Hematopoietic multipotent progenitor cell treated with erythropoietin and hydrocortisone succinate and interleukin-3 and kit ligand, for 6 days (in vitro differentiated cells): ENCODE data around the gene ANKIB1.
A peak's percentile ranks its signal among the peaks of the same experiment; 100 is the strongest.

ENCODE experiments used
- DNase-seq: peaks from one replicate; pipeline ENCODE4 v3.0.0-alpha.2; 2015

ANKIB1 gene

GRCh38 chr7:92266415-92267241 lies 20.9 kb downstream of the ANKIB1 start:
- DNase-seq = no peak

DNA sequence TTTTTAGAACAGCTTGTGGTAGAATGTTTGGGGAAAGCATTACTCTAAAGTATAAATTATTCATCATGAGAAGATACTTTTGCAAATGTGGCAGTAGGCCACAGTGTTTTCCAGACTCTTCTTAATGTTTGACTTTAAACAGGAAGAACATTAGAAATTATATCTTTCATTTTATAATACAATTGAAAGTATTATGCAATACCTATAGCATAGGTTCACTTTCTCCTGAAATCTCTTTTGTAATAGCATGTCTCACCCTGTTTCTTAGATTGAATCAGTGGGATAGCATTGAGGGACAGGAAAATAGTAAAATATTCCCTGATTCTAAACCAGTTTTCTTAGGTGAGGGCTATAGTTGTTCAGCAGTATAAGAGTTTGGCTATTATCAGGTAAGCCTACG lies 23.1 kb downstream of the ANKIB1 start:
- no peak for DNase-seq

DNA sequence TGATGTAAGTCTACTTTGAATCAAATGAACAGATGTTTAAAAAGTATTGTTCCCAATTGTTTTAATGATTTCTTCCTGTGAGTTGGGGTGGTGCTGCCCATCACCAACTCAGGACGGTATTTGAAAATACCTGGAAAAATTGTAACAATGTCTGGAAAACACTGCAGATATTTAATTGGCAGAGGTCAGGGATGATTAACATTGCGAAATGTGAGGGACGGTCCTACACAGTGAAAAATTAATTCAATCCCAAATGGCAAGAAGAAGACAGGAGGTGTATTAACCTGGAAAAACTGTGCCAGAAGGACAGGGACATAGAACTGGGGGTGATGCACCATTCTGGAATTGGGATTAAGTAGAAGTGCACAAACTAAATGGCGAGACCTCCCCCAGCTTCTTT lies 29.6 kb downstream of the ANKIB1 start:
- no peak for DNase-seq

- DNase-seq = peak; percentile 35
Measured at GRCh38 chr7:92276460-92276864, 30.7 kb downstream of the ANKIB1 start.

GRCh38 chr7:92279396-92280031 lies 33.7 kb downstream of the ANKIB1 start:
- DNase-seq = no peak

DNA sequence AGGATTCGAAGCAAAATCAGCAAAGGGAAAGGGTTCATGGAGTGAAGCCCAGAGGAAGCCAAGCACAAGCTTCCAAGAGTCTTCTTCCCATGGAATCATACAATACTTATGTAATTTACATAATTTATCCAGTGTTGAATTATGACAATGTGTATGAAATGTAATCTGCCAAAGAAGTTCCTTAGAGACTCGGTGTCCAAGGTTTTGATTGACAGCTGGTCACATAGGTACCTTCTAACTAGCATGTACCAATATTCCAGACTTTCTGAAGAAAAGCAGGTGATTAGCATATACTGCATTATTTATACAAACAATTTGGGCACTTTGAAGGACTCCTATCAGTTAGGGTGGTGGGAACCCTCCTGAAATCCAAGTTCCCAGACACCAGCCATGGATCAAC lies 35.3 kb downstream of the ANKIB1 start:
- no peak for DNase-seq

DNA sequence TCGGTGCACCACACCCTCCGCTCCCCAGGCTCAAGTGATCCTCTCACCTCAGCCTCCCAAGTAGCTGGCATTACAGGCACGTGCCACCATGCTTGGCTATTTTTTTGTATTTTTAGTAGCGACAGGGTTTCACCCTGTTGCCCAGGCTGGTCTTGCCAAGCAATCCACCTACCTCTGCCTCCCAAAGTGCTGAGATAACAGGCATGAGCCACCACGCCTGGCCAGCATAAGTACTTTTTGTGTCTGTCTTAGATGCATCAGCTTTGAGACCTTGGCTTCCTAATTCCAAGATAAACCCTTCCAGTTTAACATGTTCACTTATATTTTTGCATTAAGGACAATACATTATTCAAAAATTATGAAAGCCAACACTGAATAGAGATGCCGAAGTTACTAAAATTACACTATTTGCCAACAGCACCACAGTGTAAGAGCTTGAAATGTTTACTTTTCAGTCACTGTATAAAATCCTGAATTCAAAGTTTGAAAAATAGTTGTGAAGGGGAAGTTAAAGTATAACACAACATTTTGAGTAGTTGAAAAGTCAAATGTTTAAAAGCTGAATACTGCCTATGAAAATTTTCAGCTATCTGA lies 36.5 kb downstream of the ANKIB1 start:
- peak; percentile 54 for DNase-seq

DNA sequence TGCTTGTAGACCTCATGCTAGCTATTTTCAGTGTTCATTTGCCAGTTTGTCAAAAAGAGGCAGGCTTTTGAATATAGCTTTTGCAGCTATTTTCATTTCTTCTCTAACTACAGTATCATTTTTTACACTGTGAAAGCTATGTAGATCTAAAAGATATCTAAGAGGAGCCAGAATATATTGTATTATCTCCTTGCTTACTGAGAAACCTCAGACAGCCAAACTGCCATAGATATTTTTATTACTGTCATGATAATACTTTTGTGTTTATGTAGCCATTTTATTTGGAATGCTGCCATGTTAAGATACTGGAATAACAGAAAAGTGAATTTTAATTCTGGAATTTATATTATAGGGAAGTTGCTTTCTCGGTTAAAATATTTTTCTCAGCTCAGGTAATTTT lies 37.2 kb downstream of the ANKIB1 start:
- DNase-seq = peak; percentile 66

GRCh38 chr7:92289321-92289720 lies 43.5 kb downstream of the ANKIB1 start:
- no peak for DNase-seq

- DNase-seq = no peak
Measured at GRCh38 chr7:92292981-92293380, 47.2 kb downstream of the ANKIB1 start.

DNA sequence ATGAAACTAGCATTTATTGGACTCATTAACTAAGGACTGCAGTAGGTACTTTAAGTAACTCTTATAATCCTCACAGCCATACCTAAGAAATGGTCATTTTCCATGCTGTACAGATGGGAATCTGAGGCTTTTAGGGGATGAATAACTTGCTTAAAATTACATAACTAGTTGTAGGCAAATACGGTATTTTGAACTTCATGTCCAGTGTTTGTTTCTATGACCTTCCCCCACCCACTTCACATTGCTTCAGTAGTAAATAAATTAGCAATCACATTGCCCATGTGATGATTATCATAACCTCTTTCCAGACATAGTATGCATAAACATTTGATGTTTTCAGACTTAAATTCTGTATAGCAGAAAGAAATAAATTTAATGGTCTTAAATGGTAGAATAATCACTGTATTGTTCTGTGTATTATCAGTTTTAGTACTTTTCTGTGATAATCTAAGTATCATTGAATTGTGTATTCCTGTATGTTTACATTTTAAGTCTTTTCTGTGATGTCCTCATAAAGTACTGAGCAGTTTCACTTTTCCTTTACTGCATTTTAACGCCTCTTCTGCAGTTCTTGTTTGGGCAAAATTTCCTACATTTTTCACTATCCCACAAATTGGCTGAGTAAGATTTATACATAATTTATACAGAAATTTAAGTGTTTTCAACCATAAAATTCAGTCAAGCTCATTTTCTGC lies 48.3 kb downstream of the ANKIB1 start:
- no peak for DNase-seq

GRCh38 chr7:92295391-92295790 lies 49.6 kb downstream of the ANKIB1 start:
- no peak for DNase-seq

GRCh38 chr7:92296235-92296634 lies 50.5 kb downstream of the ANKIB1 start:
- DNase-seq = no peak

DNA sequence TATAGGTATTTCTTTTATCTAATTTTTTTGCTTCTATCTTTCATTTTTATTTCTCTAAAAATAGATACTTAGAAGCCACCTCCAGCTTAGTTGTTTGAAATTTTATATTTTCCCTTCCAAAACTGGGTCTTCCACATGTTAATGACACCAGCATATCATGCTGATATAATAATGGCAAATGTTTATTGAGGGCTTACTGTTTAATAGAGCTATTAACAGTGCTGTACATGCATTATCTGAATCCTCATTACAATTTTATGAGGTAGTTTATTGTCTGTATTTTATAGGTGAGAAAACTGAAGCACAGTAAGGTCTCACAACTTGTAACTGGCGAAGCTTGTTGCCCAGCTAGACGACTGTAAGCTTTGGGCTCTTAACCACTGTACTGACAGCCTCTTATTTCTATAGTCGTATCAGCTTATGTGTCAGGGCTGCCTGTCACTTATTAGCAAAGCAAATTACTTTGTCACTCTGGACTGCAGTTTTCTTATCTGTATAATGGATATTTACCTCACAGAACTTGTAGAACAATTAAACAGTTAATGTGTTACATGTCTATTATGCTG lies 51.2 kb downstream of the ANKIB1 start:
- no peak for DNase-seq

DNA sequence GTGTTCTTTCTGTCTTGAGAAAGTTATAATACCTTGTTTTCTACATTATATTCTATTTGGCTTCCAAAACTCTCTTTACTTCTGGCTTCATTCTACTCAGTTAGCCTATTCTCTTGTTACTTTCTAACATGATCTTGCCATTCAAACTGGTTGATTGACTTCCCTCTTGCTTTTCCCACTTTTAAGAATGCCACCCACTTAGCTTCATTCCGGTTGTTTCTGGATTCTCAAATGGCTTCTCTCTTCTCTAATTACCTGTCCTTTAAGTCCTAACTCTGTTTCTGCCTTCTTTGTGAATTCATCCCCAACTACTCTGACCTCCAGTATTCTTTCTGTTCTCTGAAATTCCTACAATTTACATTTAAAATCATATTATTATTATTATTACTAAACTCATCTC lies 52.0 kb downstream of the ANKIB1 start:
- DNase-seq = no peak

DNA sequence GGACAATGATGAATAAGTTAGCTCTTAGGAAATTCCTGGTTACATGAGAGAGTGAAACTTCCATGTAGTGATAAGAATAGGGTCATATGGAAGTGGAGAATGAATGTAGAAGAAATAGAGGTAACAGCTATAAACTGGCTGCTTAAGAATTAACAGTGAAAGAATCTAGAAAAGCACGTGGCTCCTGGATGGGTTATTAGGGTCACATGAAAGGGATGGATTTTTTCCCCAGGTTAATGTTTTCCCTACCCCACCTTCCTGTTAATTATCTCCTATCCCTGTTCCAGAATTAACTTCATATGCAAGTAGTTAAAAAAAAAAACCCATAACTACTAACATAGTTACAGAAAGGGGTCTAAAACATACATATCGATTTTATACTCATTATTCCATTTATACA lies 58.0 kb downstream of the ANKIB1 start:
- no peak for DNase-seq

DNA sequence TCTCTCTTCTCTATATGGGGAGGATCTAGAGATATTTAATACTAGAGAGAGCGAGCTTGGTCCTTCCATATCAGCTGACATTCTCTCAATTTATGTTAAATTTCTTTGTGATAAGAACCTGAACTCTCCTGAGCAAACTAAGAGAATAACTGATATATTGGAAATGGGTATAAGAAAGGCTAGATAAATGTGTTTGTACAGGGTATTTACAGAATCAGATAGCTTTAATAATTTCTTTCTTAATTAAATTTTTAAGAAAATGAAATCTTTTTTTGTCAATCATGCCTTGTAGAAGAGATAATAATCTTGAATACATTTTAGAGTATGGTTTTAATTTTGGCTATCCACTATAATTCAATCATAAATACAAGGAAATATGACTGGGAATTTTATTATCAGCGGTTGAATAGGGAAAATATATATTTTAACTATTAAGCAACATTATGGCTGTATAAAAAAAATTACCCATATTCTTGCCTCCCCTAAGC lies 58.7 kb downstream of the ANKIB1 start:
- no peak for DNase-seq

- DNase-seq = no peak
Measured at GRCh38 chr7:92306153-92306552, 60.4 kb downstream of the ANKIB1 start.

- no peak for DNase-seq
Measured at GRCh38 chr7:92313055-92313454, 67.3 kb downstream of the ANKIB1 start.

- no peak for DNase-seq
Measured at GRCh38 chr7:92319243-92319642, 73.5 kb downstream of the ANKIB1 start.

GRCh38 chr7:92325173-92325572 lies 79.4 kb downstream of the ANKIB1 start:
- DNase-seq = no peak

- DNase-seq = peak; percentile 35
Measured at GRCh38 chr7:92325858-92326257, 80.1 kb downstream of the ANKIB1 start.

DNA sequence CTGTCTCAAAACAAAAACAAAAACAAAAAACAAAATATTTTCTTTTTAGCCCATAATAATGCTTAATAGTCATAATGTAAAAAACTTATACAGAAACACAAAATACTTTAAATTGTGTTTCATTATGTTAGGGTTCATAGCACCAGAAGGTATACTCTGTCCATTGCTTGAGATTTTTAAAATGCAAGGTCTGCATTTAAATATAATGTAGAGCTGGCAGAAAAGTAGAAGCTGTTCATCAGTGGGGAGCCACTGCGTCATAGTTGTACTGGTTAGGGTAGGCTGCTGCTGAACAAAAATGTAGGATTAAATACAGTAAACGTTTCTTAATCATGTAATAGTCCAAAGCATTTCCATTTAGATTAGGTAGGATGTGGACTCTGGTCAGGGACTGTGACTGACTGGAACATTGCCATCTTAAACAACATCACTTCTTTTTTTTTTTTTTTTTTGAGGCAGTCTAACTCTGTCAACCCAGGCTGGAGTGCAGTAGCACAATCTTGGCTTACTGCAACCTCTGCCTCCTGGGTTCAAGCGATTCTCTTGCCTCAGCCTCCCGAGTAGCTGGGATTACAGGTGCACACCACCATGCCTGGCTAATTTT lies 85.2 kb downstream of the ANKIB1 start:
- no peak for DNase-seq
